IPS-20b (cell line): ENCODE data around the gene EIF4G2.

Source experiments
- H3K27ac ChIP-seq: one replicate; pipeline ENCODE4 v1.5.1; 2013; ENCODE audit warnings: low read length
- H3K27me3 ChIP-seq: 2 replicates; pipeline ENCODE4 v1.6.1; 2013; ENCODE audit warnings: mild to moderate bottlenecking, low read length, inconsistent platforms; ENCODE audit not compliant: insufficient read depth
- H3K36me3 ChIP-seq: 2 replicates; pipeline ENCODE4 v1.6.1; 2013; ENCODE audit warnings: low read depth, mild to moderate bottlenecking, inconsistent platforms, low read length, moderate library complexity; ENCODE audit not compliant: insufficient read depth
- H3K4me1 ChIP-seq: 2 replicates; pipeline ENCODE4 v1.6.1; 2013; ENCODE audit warnings: mild to moderate bottlenecking, control low read depth, inconsistent platforms, low read length, moderate library complexity; ENCODE audit not compliant: insufficient read depth
- H3K4me3 ChIP-seq: 2 replicates; pipeline ENCODE4 v1.5.1; 2013; ENCODE audit warnings: mild to moderate bottlenecking, low read length, inconsistent platforms
- H3K9ac ChIP-seq: 2 replicates; pipeline ENCODE4 v1.6.1; 2013; ENCODE audit warnings: low read depth, mild to moderate bottlenecking, inconsistent platforms, low read length, moderate library complexity
- H3K9me3 ChIP-seq: 2 replicates; pipeline ENCODE4 v1.6.1; 2013; ENCODE audit warnings: mild to moderate bottlenecking, low read depth, low read length, inconsistent platforms; ENCODE audit not compliant: insufficient read depth

The EIF4G2 gene

GRCh38 chr11:10764412-10764811, 44.3 kb downstream of the EIF4G2 start:
- H3K36me3 ChIP-seq: peaks cover 54% of the 10 kb centered on the region
- no peak overlapping the region for H3K27ac ChIP-seq
- H3K4me1 ChIP-seq: peaks cover 8% of the 10 kb centered on the region; the same call in 1 of the 2 replicates
- H3K9me3 ChIP-seq: no peaks in the 10 kb centered on the region
- H3K9ac ChIP-seq: no peak overlapping the region
- no peak overlapping the region for H3K4me3 ChIP-seq
- H3K27me3 ChIP-seq: no peaks in the 10 kb centered on the region

- no peak overlapping the region for H3K9ac ChIP-seq
- H3K27ac ChIP-seq: no peak overlapping the region
- H3K4me1 ChIP-seq: peaks cover 8% of the 10 kb centered on the region; the same call in 1 of the 2 replicates
- H3K36me3 ChIP-seq: peaks cover 59% of the 10 kb centered on the region
- H3K4me3 ChIP-seq: no peak overlapping the region
- H3K9me3 ChIP-seq: no peaks in the 10 kb centered on the region
- no peaks in the 10 kb centered on the region for H3K27me3 ChIP-seq
Observed at GRCh38 chr11:10763766-10764165, 45.0 kb downstream of the EIF4G2 start.

GRCh38 chr11:10762913-10763421, 45.8 kb downstream of the EIF4G2 start:
- peaks cover 8% of the 10 kb centered on the region; the same call in 1 of the 2 replicates for H3K4me1 ChIP-seq
- no peak overlapping the region for H3K27ac ChIP-seq
- no peaks in the 10 kb centered on the region for H3K9me3 ChIP-seq
- no peaks in the 10 kb centered on the region for H3K27me3 ChIP-seq
- peaks cover 67% of the 10 kb centered on the region for H3K36me3 ChIP-seq
- H3K9ac ChIP-seq: no peak overlapping the region
- H3K4me3 ChIP-seq: no peak overlapping the region

GRCh38 chr11:10762185-10762584, 46.5 kb downstream of the EIF4G2 start:
- Histone ChIP-seq H3K4me3 (no peak overlapping the region), H3K9me3 (no peaks in the 10 kb centered on the region), H3K27ac (no peak overlapping the region), H3K27me3 (no peaks in the 10 kb centered on the region), H3K9ac (no peak overlapping the region), H3K4me1 (peaks cover 8% of the 10 kb centered on the region; the same call in 1 of the 2 replicates), H3K36me3 (peaks cover 75% of the 10 kb centered on the region)

- Histone ChIP-seq H3K4me1 (peaks cover 3% of the 10 kb centered on the region; the same call in 1 of the 2 replicates), H3K36me3 (peaks cover 85% of the 10 kb centered on the region), H3K9ac (no peak overlapping the region), H3K27ac (no peak overlapping the region), H3K4me3 (no peak overlapping the region), H3K27me3 (no peaks in the 10 kb centered on the region), H3K9me3 (no peaks in the 10 kb centered on the region)
Observed at GRCh38 chr11:10761085-10761698, 47.5 kb downstream of the EIF4G2 start.

GRCh38 chr11:10758957-10759356, 49.8 kb downstream of the EIF4G2 start:
- Histone ChIP-seq H3K27ac (no peak overlapping the region), H3K9me3 (no peaks in the 10 kb centered on the region), H3K4me1 (no peaks in the 10 kb centered on the region), H3K4me3 (no peak overlapping the region), H3K36me3 (peaks cover 97% of the 10 kb centered on the region), H3K9ac (no peak overlapping the region), H3K27me3 (no peaks in the 10 kb centered on the region)

GRCh38 chr11:10752486-10752885, 56.2 kb downstream of the EIF4G2 start:
- H3K27ac ChIP-seq: no peak overlapping the region
- peak overlapping the region; percentile 93 for H3K4me3 ChIP-seq
- H3K9me3 ChIP-seq: no peaks in the 10 kb centered on the region
- H3K9ac ChIP-seq: no peak overlapping the region
- H3K27me3 ChIP-seq: no peaks in the 10 kb centered on the region
- H3K36me3 ChIP-seq: peaks cover 39% of the 10 kb centered on the region
- H3K4me1 ChIP-seq: peaks cover 5% of the 10 kb centered on the region; the same call in 1 of the 2 replicates

GRCh38 chr11:10752061-10752460, 56.7 kb downstream of the EIF4G2 start:
- no peak overlapping the region for H3K9ac ChIP-seq
- peaks cover 5% of the 10 kb centered on the region; the same call in 1 of the 2 replicates for H3K4me1 ChIP-seq
- H3K27me3 ChIP-seq: no peaks in the 10 kb centered on the region
- peak overlapping the region; percentile 93 for H3K4me3 ChIP-seq
- H3K9me3 ChIP-seq: no peaks in the 10 kb centered on the region
- H3K27ac ChIP-seq: no peak overlapping the region
- peaks cover 35% of the 10 kb centered on the region for H3K36me3 ChIP-seq

GRCh38 chr11:10751581-10751940, 57.2 kb downstream of the EIF4G2 start:
- H3K27ac ChIP-seq: peak overlapping the region; percentile 21

GRCh38 chr11:10750838-10751580, 57.7 kb downstream of the EIF4G2 start, which contains the start of gene CTR9:
Gene CTR9 (plus strand): TSS chr11:10751246. CDS start chr11:10751413, 167 bp downstream.
- H3K27me3 ChIP-seq: no peaks in the 10 kb centered on the region
- H3K36me3 ChIP-seq: peaks cover 25% of the 10 kb centered on the region
- peak within 1 kb of the TSS; percentile 93 for H3K4me3 ChIP-seq
- H3K9ac ChIP-seq: peak within 1 kb of the TSS; percentile 88
- H3K9me3 ChIP-seq: no peaks in the 10 kb centered on the region
- peaks cover 5% of the 10 kb centered on the region; the same call in 1 of the 2 replicates for H3K4me1 ChIP-seq
- peak within 1 kb of the TSS; percentile 21 for H3K27ac ChIP-seq

More at GRCh38 chr11:10751581-10751940, 57.2 kb downstream of the EIF4G2 start:
- H3K9me3 ChIP-seq: no peaks in the 10 kb centered on the region
- H3K4me1 ChIP-seq: peaks cover 5% of the 10 kb centered on the region; the same call in 1 of the 2 replicates
- peaks cover 30% of the 10 kb centered on the region for H3K36me3 ChIP-seq
- peak overlapping the region; percentile 88 for H3K9ac ChIP-seq
- no peaks in the 10 kb centered on the region for H3K27me3 ChIP-seq
- H3K4me3 ChIP-seq: peak overlapping the region; percentile 93

- no peaks in the 10 kb centered on the region for H3K27me3 ChIP-seq
- H3K4me1 ChIP-seq: peaks cover 5% of the 10 kb centered on the region; the same call in 1 of the 2 replicates
- no peak overlapping the region for H3K4me3 ChIP-seq
- no peak overlapping the region for H3K9ac ChIP-seq
- peaks cover 9% of the 10 kb centered on the region for H3K36me3 ChIP-seq
- H3K27ac ChIP-seq: no peak overlapping the region
- H3K9me3 ChIP-seq: no peaks in the 10 kb centered on the region
Observed at GRCh38 chr11:10749476-10749875, 59.2 kb downstream of the EIF4G2 start.
